IPS-20b (cell line): ENCODE results near the gene CFAP161.

Experiments used
- H3K27ac ChIP-seq: one replicate; pipeline ENCODE4 v1.5.1; 2013; ENCODE audit warnings: low read length
- H3K27me3 ChIP-seq: 2 replicates; pipeline ENCODE4 v1.6.1; 2013; ENCODE audit warnings: mild to moderate bottlenecking, low read length, inconsistent platforms; ENCODE audit not compliant: insufficient read depth
- H3K36me3 ChIP-seq: 2 replicates; pipeline ENCODE4 v1.6.1; 2013; ENCODE audit warnings: low read depth, mild to moderate bottlenecking, inconsistent platforms, low read length, moderate library complexity; ENCODE audit not compliant: insufficient read depth
- H3K4me1 ChIP-seq: 2 replicates; pipeline ENCODE4 v1.6.1; 2013; ENCODE audit warnings: mild to moderate bottlenecking, control low read depth, inconsistent platforms, low read length, moderate library complexity; ENCODE audit not compliant: insufficient read depth
- H3K4me3 ChIP-seq: 2 replicates; pipeline ENCODE4 v1.5.1; 2013; ENCODE audit warnings: mild to moderate bottlenecking, low read length, inconsistent platforms
- H3K9ac ChIP-seq: 2 replicates; pipeline ENCODE4 v1.6.1; 2013; ENCODE audit warnings: low read depth, mild to moderate bottlenecking, inconsistent platforms, low read length, moderate library complexity
- H3K9me3 ChIP-seq: 2 replicates; pipeline ENCODE4 v1.6.1; 2013; ENCODE audit warnings: mild to moderate bottlenecking, low read depth, low read length, inconsistent platforms; ENCODE audit not compliant: insufficient read depth

The CFAP161 gene

GRCh38 chr15:81190922-81191507, 56.9 kb downstream of the CFAP161 start:
- H3K9ac ChIP-seq = no peak overlapping the region
- no peak overlapping the region for H3K27ac ChIP-seq
- H3K36me3 ChIP-seq = no peaks in the 10 kb centered on the region
- no peaks in the 10 kb centered on the region for H3K27me3 ChIP-seq
- H3K4me3 ChIP-seq = no peak overlapping the region
- H3K4me1 ChIP-seq = no peaks in the 10 kb centered on the region
- H3K9me3 ChIP-seq = no peaks in the 10 kb centered on the region

GRCh38 chr15:81191701-81192100, 57.6 kb downstream of the CFAP161 start:
- Histone ChIP-seq H3K9me3 (no peaks in the 10 kb centered on the region), H3K36me3 (no peaks in the 10 kb centered on the region), H3K4me3 (no peak overlapping the region), H3K27ac (no peak overlapping the region), H3K4me1 (no peaks in the 10 kb centered on the region), H3K27me3 (no peaks in the 10 kb centered on the region), H3K9ac (no peak overlapping the region)

GRCh38 chr15:81194723-81195122, 60.7 kb downstream of the CFAP161 start:
- Histone ChIP-seq H3K9me3 (no peaks in the 10 kb centered on the region), H3K36me3 (no peaks in the 10 kb centered on the region), H3K27ac (no peak overlapping the region), H3K4me3 (no peak overlapping the region), H3K27me3 (no peaks in the 10 kb centered on the region), H3K4me1 (no peaks in the 10 kb centered on the region), H3K9ac (no peak overlapping the region)

GRCh38 chr15:81195339-81195864, 61.3 kb downstream of the CFAP161 start:
- no peak overlapping the region for H3K9ac ChIP-seq
- no peaks in the 10 kb centered on the region for H3K27me3 ChIP-seq
- no peaks in the 10 kb centered on the region for H3K36me3 ChIP-seq
- no peaks in the 10 kb centered on the region for H3K9me3 ChIP-seq
- no peak overlapping the region for H3K4me3 ChIP-seq
- H3K4me1 ChIP-seq = no peaks in the 10 kb centered on the region
- H3K27ac ChIP-seq = no peak overlapping the region

GRCh38 chr15:81196576-81197254, 62.6 kb downstream of the CFAP161 start, which contains the start of gene IL16:
IL16 (plus strand) TSS chr15:81196879; CDS start chr15:81225400, 28,521 bp downstream.
- Histone ChIP-seq H3K36me3 (no peaks in the 10 kb centered on the region), H3K9ac (no peak within 1 kb of the TSS), H3K4me1 (no peaks in the 10 kb centered on the region), H3K9me3 (no peaks in the 10 kb centered on the region), H3K27ac (no peak within 1 kb of the TSS), H3K4me3 (no peak within 1 kb of the TSS), H3K27me3 (no peaks in the 10 kb centered on the region)

GRCh38 chr15:81197255-81197630, 63.2 kb downstream of the CFAP161 start:
- H3K36me3 ChIP-seq = no peaks in the 10 kb centered on the region
- no peak overlapping the region for H3K9ac ChIP-seq
- no peaks in the 10 kb centered on the region for H3K4me1 ChIP-seq
- no peak overlapping the region for H3K27ac ChIP-seq
- H3K27me3 ChIP-seq = no peaks in the 10 kb centered on the region
- no peaks in the 10 kb centered on the region for H3K9me3 ChIP-seq
- H3K4me3 ChIP-seq = no peak overlapping the region

GRCh38 chr15:81197688-81198281, 63.7 kb downstream of the CFAP161 start:
- Histone ChIP-seq H3K9ac (no peak overlapping the region), H3K36me3 (no peaks in the 10 kb centered on the region), H3K27me3 (no peaks in the 10 kb centered on the region), H3K27ac (no peak overlapping the region), H3K4me3 (no peak overlapping the region), H3K4me1 (no peaks in the 10 kb centered on the region), H3K9me3 (no peaks in the 10 kb centered on the region)
